ENCODE data around the gene BCAM.
A peak's percentile ranks its signal among the peaks of the same experiment; 100 is the strongest.

The BCAM gene

GRCh38 chr19:44810234-44811121, 1.6 kb downstream of the BCAM start:
- TF ChIP-seq EGR1 (IDR thresholded peaks at IDR 0.05) (peak; percentile 43; the same call in 1 of the 2 replicates), REST (IDR thresholded peaks at IDR 0.05; ENCODE audit: low read depth) (peak; percentile 28; the same call in 1 of the 2 replicates), CEBPB (IDR thresholded peaks at IDR 0.05) (no peak), YY1 (IDR thresholded peaks at IDR 0.05; ENCODE audit: low read depth) (no peak), ZBTB7A (IDR thresholded peaks at IDR 0.05; ENCODE audit: low read depth) (0 out of 2 replicates have a peak, but pooled peaks have one; percentile 19)

GRCh38 chr19:44811122-44811419, 2.2 kb downstream of the BCAM start:
- TF ChIP-seq EGR1 (IDR thresholded peaks at IDR 0.05) = no peak
- no peak for TF ChIP-seq ZBTB7A (IDR thresholded peaks at IDR 0.05; ENCODE audit: low read depth)
- TF ChIP-seq EP300 (IDR thresholded peaks at IDR 0.05; ENCODE audit: borderline replicate concordance) = no peak
- no peak for TF ChIP-seq YY1 (IDR thresholded peaks at IDR 0.05; ENCODE audit: low read depth)
- TF ChIP-seq, protein P1, sequence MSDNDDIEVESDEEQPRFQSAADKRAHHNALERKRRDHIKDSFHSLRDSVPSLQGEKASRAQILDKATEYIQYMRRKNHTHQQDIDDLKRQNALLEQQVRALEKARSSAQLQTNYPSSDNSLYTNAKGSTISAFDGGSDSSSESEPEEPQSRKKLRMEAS (IDR thresholded peaks at IDR 0.05) = no peak
- TF ChIP-seq FOXM1 (IDR thresholded peaks at IDR 0.05; ENCODE audit: borderline replicate concordance, low read depth) = no peak
- TF ChIP-seq REST (IDR thresholded peaks at IDR 0.05; ENCODE audit: low read depth) = no peak
- no peak for TF ChIP-seq CEBPB (IDR thresholded peaks at IDR 0.05)
- TF ChIP-seq TEAD4 (IDR thresholded peaks at IDR 0.05) = no peak
- TF ChIP-seq USF1 (IDR thresholded peaks at IDR 0.05) = no peak
- TF ChIP-seq CREB1 (IDR thresholded peaks at IDR 0.05; ENCODE audit: low read depth) = no peak
- TF ChIP-seq NFIC (IDR thresholded peaks at IDR 0.05) = no peak
- TF ChIP-seq RAD21 (IDR thresholded peaks at IDR 0.05; ENCODE audit: low read depth) = no peak
- no peak for TF ChIP-seq TAF1 (IDR thresholded peaks at IDR 0.05; ENCODE audit: low read depth)
- TF ChIP-seq TCF12 (IDR thresholded peaks at IDR 0.05; ENCODE audit: low read depth) = no peak

- TF ChIP-seq YY1 (IDR thresholded peaks at IDR 0.05; ENCODE audit: low read depth) (no peak), USF1 (IDR thresholded peaks at IDR 0.05) (no peak), CEBPB (IDR thresholded peaks at IDR 0.05) (no peak), EP300 (IDR thresholded peaks at IDR 0.05; ENCODE audit: borderline replicate concordance) (no peak), RAD21 (IDR thresholded peaks at IDR 0.05; ENCODE audit: low read depth) (no peak)
Observed at GRCh38 chr19:44812142-44812718, 3.3 kb downstream of the BCAM start.

DNA sequence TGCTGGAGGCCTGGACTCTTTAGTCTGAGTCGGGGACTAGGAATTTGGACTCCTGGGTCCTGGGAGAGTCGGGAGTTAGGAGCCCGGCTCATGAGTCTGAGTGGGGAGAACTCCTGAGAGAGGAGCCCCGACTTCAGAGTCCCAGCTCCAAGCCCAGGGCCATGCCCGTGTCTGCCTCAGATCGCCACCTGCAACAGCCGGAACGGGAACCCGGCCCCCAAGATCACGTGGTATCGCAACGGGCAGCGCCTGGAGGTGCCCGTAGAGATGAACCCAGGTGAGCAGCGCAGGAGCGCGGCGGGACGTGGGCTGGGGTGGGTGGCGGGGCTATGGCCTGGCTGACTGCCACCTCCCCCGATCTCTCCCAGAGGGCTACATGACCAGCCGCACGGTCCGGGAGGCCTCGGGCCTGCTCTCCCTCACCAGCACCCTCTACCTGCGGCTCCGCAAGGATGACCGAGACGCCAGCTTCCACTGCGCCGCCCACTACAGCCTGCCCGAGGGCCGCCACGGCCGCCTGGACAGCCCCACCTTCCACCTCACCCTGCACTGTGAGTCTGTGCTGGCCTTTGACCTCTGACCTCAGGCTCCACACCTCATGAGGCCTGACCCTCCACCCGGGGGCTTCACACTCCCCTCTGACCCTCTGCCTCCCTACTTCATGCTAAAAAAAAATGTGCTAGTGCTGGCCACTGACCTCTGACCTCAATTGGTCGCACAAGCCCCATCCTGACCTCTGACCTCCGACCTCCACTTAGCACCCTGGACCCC, 4.4 kb downstream of the BCAM start:
- TF ChIP-seq NFIC (IDR thresholded peaks at IDR 0.05) (no peak), EP300 (IDR thresholded peaks at IDR 0.05; ENCODE audit: borderline replicate concordance) (no peak), CEBPB (IDR thresholded peaks at IDR 0.05) (no peak), CREB1 (IDR thresholded peaks at IDR 0.05; ENCODE audit: low read depth) (no peak), FOXM1 (IDR thresholded peaks at IDR 0.05; ENCODE audit: borderline replicate concordance, low read depth) (no peak), YY1 (IDR thresholded peaks at IDR 0.05; ENCODE audit: low read depth) (no peak)

- TF ChIP-seq TCF12 (IDR thresholded peaks at IDR 0.05; ENCODE audit: low read depth) = no peak
- TF ChIP-seq USF1 (IDR thresholded peaks at IDR 0.05) = no peak
- TF ChIP-seq CREB1 (IDR thresholded peaks at IDR 0.05; ENCODE audit: low read depth) = no peak
- TF ChIP-seq ZBTB7A (IDR thresholded peaks at IDR 0.05; ENCODE audit: low read depth) = no peak
- TF ChIP-seq YY1 (IDR thresholded peaks at IDR 0.05; ENCODE audit: low read depth) = no peak
- no peak for TF ChIP-seq TEAD4 (IDR thresholded peaks at IDR 0.05)
- TF ChIP-seq FOXM1 (IDR thresholded peaks at IDR 0.05; ENCODE audit: borderline replicate concordance, low read depth) = no peak
- no peak for TF ChIP-seq EGR1 (IDR thresholded peaks at IDR 0.05)
- TF ChIP-seq TAF1 (IDR thresholded peaks at IDR 0.05; ENCODE audit: low read depth) = no peak
- TF ChIP-seq NFIC (IDR thresholded peaks at IDR 0.05) = no peak
- TF ChIP-seq CEBPB (IDR thresholded peaks at IDR 0.05) = no peak
- TF ChIP-seq EP300 (IDR thresholded peaks at IDR 0.05; ENCODE audit: borderline replicate concordance) = no peak
- TF ChIP-seq REST (IDR thresholded peaks at IDR 0.05; ENCODE audit: low read depth) = no peak
- TF ChIP-seq RAD21 (IDR thresholded peaks at IDR 0.05; ENCODE audit: low read depth) = no peak
- TF ChIP-seq, protein P1 (IDR thresholded peaks at IDR 0.05) = no peak
Observed at GRCh38 chr19:44813841-44814470, 5.1 kb downstream of the BCAM start.

Data from Ishikawa (cell line).